Ishikawa (cell line): ENCODE data around the gene AGO3.
A peak's percentile ranks its signal among the peaks of the same experiment; 100 is the strongest.

Source experiments
- CEBPB ChIP-seq: IDR thresholded peaks from 2 replicates; pipeline ENCODE4 v1.6.1; 2012
- CREB1 ChIP-seq: IDR thresholded peaks from 2 replicates; pipeline ENCODE4 v1.6.1; 2012; ENCODE audit warnings: low read depth
- EGR1 ChIP-seq: IDR thresholded peaks from 2 replicates; pipeline ENCODE4 v1.6.1; 2012
- EP300 ChIP-seq: IDR thresholded peaks from 2 replicates; pipeline ENCODE4 v1.6.1; 2012; ENCODE audit warnings: borderline replicate concordance
- FOXM1 ChIP-seq: IDR thresholded peaks from 2 replicates; pipeline ENCODE4 v1.6.1; 2012; ENCODE audit warnings: low read depth, borderline replicate concordance
- MAX ChIP-seq: IDR thresholded peaks from 2 replicates; pipeline ENCODE4 v1.6.1; 2012
- NFIC ChIP-seq: IDR thresholded peaks from 2 replicates; pipeline ENCODE4 v1.6.1; 2012
- RAD21 ChIP-seq: IDR thresholded peaks from 2 replicates; pipeline ENCODE4 v1.6.1; 2012; ENCODE audit warnings: low read depth
- REST ChIP-seq: IDR thresholded peaks from 2 replicates; pipeline ENCODE4 v1.6.1; 2012; ENCODE audit warnings: low read depth, mild to moderate bottlenecking
- TAF1 ChIP-seq: IDR thresholded peaks from 2 replicates; pipeline ENCODE4 v1.6.1; 2012; ENCODE audit warnings: low read depth, mild to moderate bottlenecking
- TCF12 ChIP-seq: IDR thresholded peaks from 2 replicates; pipeline ENCODE4 v1.6.1; 2012; ENCODE audit warnings: low read depth
- TEAD4 ChIP-seq: IDR thresholded peaks from 2 replicates; pipeline ENCODE4 v1.6.1; 2012
- USF1 ChIP-seq: IDR thresholded peaks from 2 replicates; pipeline ENCODE4 v1.6.1; 2012
- YY1 ChIP-seq: IDR thresholded peaks from 2 replicates; pipeline ENCODE4 v1.6.1; 2012; ENCODE audit warnings: low read depth
- ZBTB7A ChIP-seq: IDR thresholded peaks from 2 replicates; pipeline ENCODE4 v1.6.1; 2012; ENCODE audit warnings: low read depth

Gene AGO3

GRCh38 chr1:35930593-35931445, at the start of gene AGO3:
Gene AGO3, plus strand, starts transcription at chr1:35931105. Its CDS starts 322 bp downstream, at chr1:35931427.
- TF ChIP-seq RAD21 (no peak), USF1 (peak; percentile 45), EP300 (no peak), EGR1 (peak; percentile 76), YY1 (peak; percentile 34; the same call in 1 of the 2 replicates), TCF12 (0 out of 2 replicates have a peak, but pooled peaks have one; percentile 9), TEAD4 (no peak), TAF1 (peak; percentile 75; the same call in 1 of the 2 replicates), FOXM1 (no peak), CEBPB (no peak), CREB1 (no peak), ZBTB7A (peak; percentile 35; the same call in 1 of the 2 replicates), REST (no peak; the same call in 1 of the 2 replicates), NFIC (no peak; the same call in 1 of the 2 replicates), MAX (peak; percentile 70; the same call in 1 of the 2 replicates)

GRCh38 chr1:35881850-35882273, 49.0 kb upstream of the AGO3 start:
- peak; percentile 81 for TF ChIP-seq REST
- no peak for TF ChIP-seq CEBPB

- TF ChIP-seq NFIC (no peak), EP300 (no peak), TAF1 (no peak), FOXM1 (no peak), ZBTB7A (no peak), EGR1 (no peak), CREB1 (no peak), TEAD4 (no peak), YY1 (no peak), RAD21 (no peak), REST (no peak), CEBPB (no peak), TCF12 (no peak), MAX (no peak), USF1 (no peak)
Measured at GRCh38 chr1:35882586-35882944, 48.3 kb upstream of the AGO3 start.

GRCh38 chr1:35882945-35883634, 47.8 kb upstream of the AGO3 start, which contains the start of gene AGO1:
Gene AGO1, plus strand, starts transcription at chr1:35883209. Its CDS starts 213 bp downstream, at chr1:35883422.
- TF ChIP-seq FOXM1 (no peak), REST (peak; percentile 46; the same call in 1 of the 2 replicates), EGR1 (peak; percentile 84), CREB1 (no peak), TCF12 (no peak), CEBPB (no peak), EP300 (peak; percentile 35; the same call in 1 of the 2 replicates), TAF1 (peak; percentile 49; the same call in 1 of the 2 replicates), YY1 (no peak), ZBTB7A (peak; percentile 55; the same call in 1 of the 2 replicates), RAD21 (peak; percentile 34; the same call in 1 of the 2 replicates), TEAD4 (no peak), NFIC (no peak), USF1 (no peak), MAX (no peak; the same call in 1 of the 2 replicates)
